PC-9 (cell line): ENCODE measurements around the gene NDE1. TPM values are rescaled to one million over a fixed set of nuclear protein-coding genes. Genes with fewer than 3 reads are reported as not detected.

Experiments used
- BruUV-seq: library from RNA; stranded (reverse); fragments of 400-500 nt; replicated peaks from 2 replicates; lab custom pipeline; 2021; lab: Mats Ljungman, UMichigan
- CTCF ChIA-PET: fragments of 300-600 bp; sonication (Branson Sonifier 250); formaldehyde crosslinking; loops from one replicate; lab custom pipeline; 2022; ENCODE audit warnings: antibody characterized with exemption; lab: Charles Lee
- POLR2A ChIA-PET: fragments of 300-600 bp; sonication (Branson Sonifier 250); formaldehyde crosslinking; loops from one replicate; lab custom pipeline; 2022; ENCODE audit warnings: antibody characterized with exemption; ENCODE audit not compliant: unreplicated experiment; lab: Charles Lee
- DNase-seq, 2 experiments: peaks; one replicate each; pipeline versions ENCODE4 v3.0.0 to v3.0.0-alpha.2; 2015 to 2022; ENCODE audit warnings: mixed read lengths in 1 of 2
- H2AFZ ChIP-seq: fragments of 200-600 bp; sonication (generic); 2 replicates; pipeline ENCODE4 v1.8.1; 2017; ENCODE audit warnings: antibody characterized with exemption
- H3F3A ChIP-seq: fragments of 200-600 bp; sonication (generic); 2 replicates; pipeline ENCODE4 v1.8.1; 2017; ENCODE audit warnings: antibody characterized with exemption, mild to moderate bottlenecking, low read depth; ENCODE audit not compliant: insufficient read depth
- H3K27ac ChIP-seq: fragments of 200-600 bp; sonication (generic); 2 replicates; pipeline ENCODE4 v1.6.1; 2016; ENCODE audit warnings: mixed run types
- H3K27me3 ChIP-seq: fragments of 200-600 bp; sonication (generic); 2 replicates; pipeline ENCODE4 v1.6.1; 2016; ENCODE audit warnings: low read depth, mixed run types; ENCODE audit not compliant: insufficient read depth
- H3K36me3 ChIP-seq: fragments of 200-600 bp; sonication (generic); 2 replicates; pipeline ENCODE4 v1.6.1; 2016; ENCODE audit warnings: low read depth, mixed run types
- H3K4me1 ChIP-seq: fragments of 200-600 bp; sonication (generic); replicated peaks from 2 replicates; pipeline ENCODE4 v1.6.1; 2016; ENCODE audit warnings: mixed run types; ENCODE audit not compliant: insufficient read depth
- H3K4me2 ChIP-seq: fragments of 200-600 bp; sonication (generic); 2 replicates; pipeline ENCODE4 v1.6.1; 2017; ENCODE audit warnings: mixed run types
- H3K4me3 ChIP-seq: fragments of 200-600 bp; sonication (generic); 2 replicates; pipeline ENCODE4 v1.6.1; 2016; ENCODE audit warnings: mixed run types
- H3K79me2 ChIP-seq: fragments of 200-600 bp; sonication (generic); 2 replicates; pipeline ENCODE4 v1.6.1; 2017; ENCODE audit warnings: low read depth, mixed run types
- H3K9me2 ChIP-seq: fragments of 200-600 bp; sonication (generic); 2 replicates; pipeline ENCODE4 v1.8.1; 2017; ENCODE audit warnings: mild to moderate bottlenecking; ENCODE audit not compliant: insufficient read depth
- H3K9me3 ChIP-seq: fragments of 200-600 bp; sonication (generic); 2 replicates; pipeline ENCODE4 v1.8.1; 2016; ENCODE audit warnings: low read depth; ENCODE audit not compliant: insufficient read depth
- H4K20me1 ChIP-seq: fragments of 200-600 bp; sonication (generic); 2 replicates; pipeline ENCODE4 v1.8.1; 2017; ENCODE audit not compliant: insufficient read depth
- CTCF ChIP-seq: fragments of 200-600 bp; sonication (generic); conservative IDR thresholded peaks from 2 replicates; pipeline ENCODE4 v1.6.1; 2017; ENCODE audit warnings: mixed run types, antibody characterized with exemption, mild to moderate bottlenecking, moderate library complexity
- EZH2 ChIP-seq: fragments of 200-600 bp; sonication (generic); IDR thresholded peaks from 2 replicates; pipeline ENCODE4 v1.8.0; 2017; ENCODE audit warnings: antibody characterized with exemption, low read depth
- intact Hi-C: fragments of 100-400 bp; cut with micrococcal nuclease; formaldehyde crosslinking; loops from one replicate; pipeline ENCODE4 v1.10.0; 2022; ENCODE audit not compliant: unreplicated experiment
- total RNA-seq: library from RNA; stranded (reverse); gene quantifications from 2 replicates; pipeline ENCODE4 v1.2.3, GENCODE V29; 2021

NDE1 gene
- total RNA-seq, 1 experiment from 2014 or later = 119 TPM

DNA sequence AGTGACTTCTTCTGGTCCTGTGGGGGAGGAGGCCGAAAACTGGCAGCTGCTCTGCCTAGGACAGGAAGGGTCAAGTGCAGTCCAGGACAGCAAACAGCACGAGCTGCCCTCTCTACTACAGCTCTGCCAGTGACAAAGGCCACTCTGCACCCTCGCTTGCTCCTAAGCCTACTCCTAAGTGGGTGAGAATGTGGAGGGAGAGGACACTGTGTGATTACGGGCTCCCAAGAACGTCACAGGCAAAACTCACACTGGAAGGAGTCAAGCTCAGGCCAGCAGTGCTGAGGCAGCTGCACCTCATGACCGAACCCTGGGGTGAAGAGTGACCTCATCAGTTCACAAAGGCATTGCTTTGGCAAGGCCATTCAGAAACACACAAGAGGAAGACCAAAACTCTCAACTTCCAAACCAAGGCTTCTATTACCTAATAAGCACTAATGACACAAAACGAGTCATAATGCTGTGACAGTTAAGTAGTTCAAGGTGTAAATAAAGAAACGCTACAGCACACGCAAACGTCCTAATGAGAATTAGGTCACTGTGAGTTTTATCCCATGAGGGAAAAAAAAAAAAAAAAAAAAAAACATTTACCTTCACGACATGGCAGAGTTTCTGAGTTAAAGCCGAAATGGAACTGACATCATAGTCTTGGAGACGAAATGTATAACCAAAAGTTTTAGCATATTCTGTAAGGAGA is 42.2 kb upstream of the NDE1 start:
- no peak overlapping the region for H2AFZ ChIP-seq
- H3K79me2 ChIP-seq = no peaks in the 10 kb centered on the region
- DNase-seq = peak in 1 of 2 experiments; percentile 78
- ChIA-PET POLR2A (no interaction called here), CTCF (no interaction called here)
- no TSS peak for BruUV-seq
- intact Hi-C loops = no loop called here
- H3K36me3 ChIP-seq = peaks cover 68% of the 10 kb centered on the region
- peak overlapping the region; percentile 33; the same call in 1 of the 2 replicates for H3K4me2 ChIP-seq
- no peaks in the 10 kb centered on the region for H3K9me2 ChIP-seq
- no peaks in the 10 kb centered on the region for H4K20me1 ChIP-seq
- H3F3A ChIP-seq = peaks cover 27% of the 10 kb centered on the region; the same call in 1 of the 2 replicates
- H3K9me3 ChIP-seq = no peaks in the 10 kb centered on the region; the same call in 1 of the 2 replicates
- peak overlapping the region; percentile 60 for H3K27ac ChIP-seq
- TF ChIP-seq EZH2 = no peak
- TF ChIP-seq CTCF = no peak
- no peak overlapping the region for H3K4me3 ChIP-seq
- H3K27me3 ChIP-seq = no peaks in the 10 kb centered on the region
- H3K4me1 ChIP-seq = peaks cover 38% of the 10 kb centered on the region

GRCh38 chr16:15608398-15609285 is 41.4 kb upstream of the NDE1 start:
- Histone ChIP-seq H3K27ac (peak overlapping the region; percentile 60), H2AFZ (no peak overlapping the region), H3F3A (peaks cover 33% of the 10 kb centered on the region), H3K9me2 (no peaks in the 10 kb centered on the region), H3K4me3 (no peak overlapping the region), H3K4me1 (peaks cover 46% of the 10 kb centered on the region), H3K36me3 (peaks cover 64% of the 10 kb centered on the region), H4K20me1 (no peaks in the 10 kb centered on the region), H3K27me3 (no peaks in the 10 kb centered on the region), H3K9me3 (no peaks in the 10 kb centered on the region; the same call in 1 of the 2 replicates), H3K4me2 (peak overlapping the region; percentile 33; the same call in 1 of the 2 replicates), H3K79me2 (no peaks in the 10 kb centered on the region)
- BruUV-seq = no TSS peak
- DNase-seq = peak in 1 of 2 experiments; percentile 75
- no peak for TF ChIP-seq EZH2
- TF ChIP-seq CTCF = no peak; the same call in 1 of the 2 replicates
- intact Hi-C loops = no loop called here
- POLR2A ChIA-PET = no interaction called here
- CTCF ChIA-PET = interaction anchor here (0.5 kb wide), 1 partner anchor 567 kb away, joined by 8 read pairs; no protein-coding TSS in a partner anchor

DNA sequence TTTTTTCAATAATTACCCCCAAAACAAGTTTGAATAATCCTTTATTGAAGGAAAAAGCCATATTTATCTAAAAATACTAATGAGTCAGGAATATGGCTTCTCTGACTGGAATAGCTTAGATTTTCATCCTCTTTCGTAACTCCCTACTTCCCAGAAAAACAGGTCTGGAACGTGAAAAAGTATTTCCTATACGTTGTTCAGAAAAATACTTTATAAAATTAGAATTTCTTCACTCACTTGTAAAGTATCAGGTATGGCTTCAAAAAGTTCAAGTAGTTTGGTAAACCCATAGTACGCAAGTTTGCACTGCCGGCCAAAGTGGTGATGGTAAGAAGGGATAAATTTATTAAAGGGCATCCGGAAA is 40.8 kb upstream of the NDE1 start:
- H3K27me3 ChIP-seq = no peaks in the 10 kb centered on the region
- peaks cover 39% of the 10 kb centered on the region for H3F3A ChIP-seq
- TF ChIP-seq EZH2 = no peak
- no peak for TF ChIP-seq CTCF
- no peak for DNase-seq
- peaks cover 58% of the 10 kb centered on the region for H3K36me3 ChIP-seq
- CTCF ChIA-PET = no interaction called here
- POLR2A ChIA-PET = no interaction called here
- H3K4me1 ChIP-seq = peaks cover 50% of the 10 kb centered on the region
- no peaks in the 10 kb centered on the region for H3K9me2 ChIP-seq
- H3K4me2 ChIP-seq = no peak overlapping the region
- H3K9me3 ChIP-seq = no peaks in the 10 kb centered on the region; the same call in 1 of the 2 replicates
- H3K27ac ChIP-seq = peak overlapping the region; percentile 60; the same call in 1 of the 2 replicates
- no peaks in the 10 kb centered on the region for H3K79me2 ChIP-seq
- no peaks in the 10 kb centered on the region for H4K20me1 ChIP-seq
- no peak overlapping the region for H2AFZ ChIP-seq
- no peak overlapping the region for H3K4me3 ChIP-seq
- no TSS peak for BruUV-seq
- intact Hi-C loops = no loop called here
